HG02798 (cell line): ENCODE data around the gene CCR5.
"Not testable (repeated sequence)": the region's sequence is repeated elsewhere in the genome, so short reads cannot be mapped to it uniquely, and the experiment has no call there.

Experiments
- ATAC-seq: cut with Tn5 transposase; IDR thresholded peaks from one replicate; pipeline ENCODE4 v1.9.1; 2021; ENCODE audit warnings: mild to moderate bottlenecking; ENCODE audit not compliant: unreplicated experiment, poor library complexity

The CCR5 gene

DNA sequence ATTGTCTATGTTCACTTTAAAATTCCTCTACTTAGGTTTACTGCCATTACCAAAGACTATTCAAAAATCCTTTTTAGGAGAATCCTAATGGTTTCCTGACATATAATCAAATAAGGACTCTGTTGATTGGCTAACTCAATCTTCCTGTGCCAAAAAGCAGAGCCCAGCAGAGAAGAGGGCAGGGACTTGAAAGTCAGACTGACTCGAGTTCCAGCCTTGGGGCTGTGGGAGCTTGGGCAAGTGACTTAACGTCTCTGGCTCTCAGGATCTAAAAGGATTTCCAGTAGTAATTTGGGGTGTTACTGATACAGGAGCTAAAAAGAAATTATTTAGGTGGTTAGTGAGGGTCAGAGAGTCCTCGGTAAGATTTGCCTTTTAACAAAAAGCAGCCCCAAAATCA lies 10.9 kb downstream of the CCR5 start:
- no peak for ATAC-seq

- ATAC-seq, result no peak
Observed at GRCh38 chr3:46383211-46383950, 12.6 kb downstream of the CCR5 start.

DNA sequence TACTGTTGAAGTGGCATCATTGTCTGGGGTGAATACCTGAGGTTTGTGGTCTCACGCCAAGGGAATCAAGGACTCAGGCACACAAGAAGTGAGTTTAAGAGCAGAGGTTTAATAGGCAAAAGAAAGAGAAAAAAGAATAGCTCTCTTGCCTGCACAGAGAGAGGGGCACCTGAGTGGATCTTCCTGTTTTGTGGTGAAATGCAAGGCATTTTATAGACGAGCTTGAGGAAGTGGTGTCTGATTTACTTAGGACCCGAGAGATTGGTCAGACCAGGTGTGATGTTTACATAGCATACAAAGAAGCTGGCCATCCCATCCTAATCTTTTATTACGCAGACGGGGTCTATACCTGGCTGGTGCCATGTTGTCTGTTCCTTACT lies 13.2 kb downstream of the CCR5 start:
- no peak for ATAC-seq

DNA sequence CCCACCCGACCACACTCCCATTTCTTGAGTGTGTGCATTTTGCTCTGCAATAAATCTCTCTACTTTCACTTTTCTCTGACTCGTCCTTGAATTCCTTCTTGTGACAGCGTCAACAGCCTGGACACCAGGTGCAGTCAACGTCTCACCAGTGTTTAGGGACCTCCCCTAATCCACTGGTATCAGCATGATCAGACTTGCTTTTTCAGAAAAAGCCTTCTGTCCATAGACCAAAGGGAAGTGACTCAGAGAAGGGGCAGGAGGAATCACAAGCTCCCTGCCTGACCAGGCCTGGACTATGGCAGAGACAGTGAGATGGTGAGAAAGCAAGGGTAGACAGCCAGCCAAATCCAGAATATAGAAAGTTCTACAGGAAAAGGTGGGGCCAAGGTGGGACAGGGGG lies 15.5 kb downstream of the CCR5 start:
- ATAC-seq, result no peak

- ATAC-seq, result not testable (repeated sequence)
Observed at GRCh38 chr3:46388847-46389246, 18.1 kb downstream of the CCR5 start.

DNA sequence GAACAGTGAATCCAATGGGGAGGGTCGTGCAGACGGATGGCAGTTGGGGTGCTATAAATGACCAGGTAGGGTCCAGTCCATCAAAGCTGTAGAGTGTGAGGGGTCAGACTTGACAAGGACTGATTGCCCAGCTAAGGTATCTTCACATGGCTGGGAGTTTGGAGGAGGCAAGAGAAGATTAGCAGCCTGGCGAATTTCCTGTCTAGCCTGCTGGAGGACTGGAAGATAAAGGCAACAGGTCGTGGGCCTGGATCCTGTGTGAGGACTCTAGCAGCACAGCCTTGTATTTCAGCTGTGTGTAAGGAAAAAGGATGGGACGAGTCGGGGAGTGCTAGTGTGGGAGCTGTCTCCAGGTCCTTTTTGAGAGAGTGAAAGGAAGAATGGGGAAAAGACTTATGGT lies 18.6 kb downstream of the CCR5 start:
- no peak for ATAC-seq

DNA sequence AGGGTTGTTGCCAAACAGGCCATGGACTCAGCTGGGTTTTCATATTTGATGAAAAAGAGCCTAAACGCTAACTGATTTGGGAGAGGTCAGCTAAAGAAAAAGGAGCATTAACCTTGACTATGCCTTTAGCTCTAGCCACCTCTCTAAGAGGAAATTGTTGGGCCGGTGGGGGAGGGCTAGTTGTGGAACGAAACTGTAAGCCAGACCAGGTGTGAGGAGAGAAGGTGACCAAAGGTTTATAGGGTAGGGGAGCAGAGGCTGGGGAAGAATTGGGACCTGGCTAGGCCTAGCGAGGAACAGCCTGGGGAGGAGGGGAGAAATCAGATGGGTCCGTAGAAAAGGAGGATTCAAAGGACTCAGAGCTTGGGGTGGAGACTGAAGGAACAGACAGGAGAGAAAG lies 20.8 kb downstream of the CCR5 start:
- ATAC-seq, result not testable (repeated sequence)

GRCh38 chr3:46393011-46393410 lies 22.3 kb downstream of the CCR5 start:
- ATAC-seq, result no peak

DNA sequence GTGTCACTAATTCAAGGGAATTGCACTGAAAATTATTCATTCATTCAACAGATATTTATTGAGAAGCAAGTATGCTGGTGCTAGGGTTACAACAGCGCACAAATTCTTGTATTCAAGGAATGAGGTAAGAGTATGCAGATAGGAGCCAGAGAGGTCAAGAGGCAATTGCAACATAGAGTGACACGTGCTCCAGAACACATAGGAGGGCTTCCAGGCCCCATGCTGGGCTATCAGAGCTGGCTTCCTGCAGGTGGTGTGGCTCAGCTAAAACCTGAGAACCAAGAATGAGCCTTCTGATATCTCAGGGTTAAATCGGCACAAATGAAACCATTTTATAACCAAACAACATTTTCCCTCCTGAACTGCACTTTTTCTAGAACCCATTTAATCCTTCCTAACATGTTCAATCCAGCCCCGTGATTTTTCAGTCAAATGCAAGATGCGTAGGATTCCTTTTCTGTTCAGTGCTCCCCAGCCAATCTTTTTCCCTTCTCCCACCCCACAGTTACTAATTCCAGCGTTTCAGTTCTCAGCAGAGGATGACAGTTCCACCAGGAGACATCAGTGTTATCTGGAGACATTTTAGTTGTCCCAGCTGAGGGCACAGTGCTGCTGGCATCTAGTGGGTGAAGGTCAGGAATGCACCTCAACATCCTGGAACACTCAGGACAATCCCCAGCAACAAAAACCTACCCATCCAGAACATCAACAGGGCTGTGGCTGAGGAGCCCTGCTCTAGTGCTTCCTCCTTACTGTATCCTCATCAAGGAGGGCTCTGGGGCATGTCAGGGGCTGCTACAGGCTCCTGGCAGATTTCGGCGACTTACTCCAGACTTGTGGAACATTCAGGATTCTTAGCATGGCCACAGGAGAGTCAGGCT lies 23.0 kb downstream of the CCR5 start:
- no peak for ATAC-seq

- no peak for ATAC-seq
Observed at GRCh38 chr3:46395210-46395661, 24.5 kb downstream of the CCR5 start.

DNA sequence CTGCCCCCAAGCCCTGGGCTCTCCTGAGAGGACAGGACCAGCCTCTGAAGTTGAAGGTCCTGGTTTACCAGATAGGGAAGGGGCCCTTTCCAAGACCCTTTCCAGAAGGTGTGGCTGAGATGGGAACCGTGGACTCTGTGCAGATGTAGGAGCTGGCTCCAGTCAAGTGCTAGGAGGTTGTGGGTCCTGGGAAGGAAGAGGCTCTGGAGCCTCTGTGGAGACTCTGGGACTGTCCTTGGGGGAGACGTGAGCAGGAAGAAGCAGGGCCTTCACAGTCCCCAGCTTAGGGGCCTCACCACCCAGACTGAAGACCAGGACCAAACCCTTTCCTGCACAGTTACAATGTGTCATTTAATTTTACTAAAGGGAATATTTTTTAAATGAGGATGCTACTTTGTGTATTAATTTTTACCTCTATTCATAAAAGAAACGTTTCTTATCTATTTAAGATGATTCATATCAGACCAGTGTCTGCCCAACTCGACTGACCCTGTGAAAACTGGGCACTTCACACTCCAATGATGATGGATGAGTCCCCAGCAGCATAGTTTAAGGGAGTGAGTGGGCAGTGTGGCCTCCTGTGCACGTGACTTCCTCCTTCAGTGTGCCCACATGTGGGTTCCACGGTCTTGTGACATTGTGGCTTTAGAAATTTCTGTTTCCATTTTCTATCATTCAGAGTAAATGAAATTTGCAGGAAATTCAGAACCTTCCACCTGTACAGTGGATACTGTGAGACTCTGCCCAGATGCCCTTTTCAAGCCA lies 25.2 kb downstream of the CCR5 start:
- ATAC-seq, result no peak

GRCh38 chr3:46397111-46397510 lies 26.4 kb downstream of the CCR5 start:
- no peak for ATAC-seq

- ATAC-seq, result no peak
Observed at GRCh38 chr3:46398186-46398955, 27.6 kb downstream of the CCR5 start.

- no peak for ATAC-seq
Observed at GRCh38 chr3:46399098-46399497, 28.4 kb downstream of the CCR5 start.

DNA sequence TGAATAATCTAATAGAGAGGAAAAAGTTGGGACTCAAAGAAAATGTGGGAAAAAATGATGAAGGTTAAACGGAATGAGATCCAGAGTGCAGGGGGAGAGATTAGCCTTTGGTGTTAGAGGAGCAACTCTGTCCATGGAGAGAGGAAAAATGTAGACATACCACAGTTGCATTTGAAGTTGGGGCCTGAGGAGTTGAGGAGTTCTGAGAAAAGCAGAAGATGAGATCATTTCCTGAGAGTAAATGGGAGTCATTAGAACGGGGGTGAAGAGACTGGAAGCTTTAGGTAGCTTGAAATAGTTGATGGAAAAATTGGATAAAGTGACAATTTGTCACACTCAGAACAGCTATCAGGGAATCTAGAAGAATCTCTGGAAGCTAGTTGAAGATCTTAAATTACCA lies 28.8 kb downstream of the CCR5 start:
- ATAC-seq, result no peak

GRCh38 chr3:46400000-46400734 lies 29.4 kb downstream of the CCR5 start:
- ATAC-seq, result no peak

DNA sequence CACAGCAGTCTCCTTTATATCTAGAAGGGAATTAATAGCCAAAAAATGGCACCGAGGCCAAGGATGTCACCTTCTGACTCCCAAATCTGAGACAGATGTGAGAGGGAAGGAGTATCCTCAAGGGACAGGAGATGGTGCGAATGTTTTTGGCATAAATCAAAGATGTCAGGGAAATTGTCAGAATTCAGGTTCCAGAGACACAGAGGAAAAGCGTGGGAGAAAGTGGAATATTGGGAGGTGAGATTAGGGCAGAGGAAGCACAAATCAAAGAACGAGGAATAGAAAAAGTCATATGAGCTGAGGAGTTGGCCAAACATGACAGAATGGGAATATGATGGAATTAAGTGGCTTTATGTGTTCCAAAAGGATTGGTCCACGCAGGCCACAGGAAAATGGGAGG lies 30.1 kb downstream of the CCR5 start:
- no peak for ATAC-seq

DNA sequence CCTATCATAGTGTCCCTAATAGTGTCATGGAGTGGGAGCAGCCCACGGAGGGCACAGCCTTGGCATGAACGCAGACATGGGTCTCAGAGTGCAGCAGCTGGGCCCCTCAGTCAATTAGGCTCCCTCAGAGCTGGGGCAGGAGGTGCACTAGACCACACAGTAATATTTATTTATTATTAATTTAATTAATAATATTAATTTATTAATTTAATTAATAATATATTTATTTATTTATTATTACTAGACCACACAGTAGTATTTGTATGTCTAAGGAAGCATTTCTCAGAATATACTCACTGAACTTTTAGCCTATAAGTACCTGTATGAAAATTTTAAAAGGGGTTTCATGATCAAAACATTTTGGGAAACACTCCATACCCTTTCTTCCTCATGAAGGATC lies 30.8 kb downstream of the CCR5 start:
- no peak for ATAC-seq

- not testable (repeated sequence) for ATAC-seq
Observed at GRCh38 chr3:46402902-46403301, 32.2 kb downstream of the CCR5 start.
